ENCODE measurements around the gene DTHD1.

- TF ChIP-seq CTCF (IDR thresholded peaks at IDR 0.05; ENCODE audit: extremely low read depth in 1 of 2, insufficient read depth in 1 of 2, low read depth in 1 of 2, low read length in 2 of 2) (no peak), POLR2AphosphoS5 (IDR thresholded peaks at IDR 0.05; ENCODE audit: insufficient read depth, low read depth, low read length) (no peak), POLR2A (IDR thresholded peaks at IDR 0.05; ENCODE audit: low read depth, low read length) (no peak), GATA2 (IDR thresholded peaks at IDR 0.05; ENCODE audit: insufficient read depth, insufficient read length, low read depth, low read length) (no peak), MAX (IDR thresholded peaks at IDR 0.05; ENCODE audit: insufficient read depth, insufficient read length) (no peak), MYC (IDR thresholded peaks at IDR 0.05; ENCODE audit: low read depth, low read length) (no peak), EZH2 (IDR thresholded peaks at IDR 0.05; ENCODE audit: borderline replicate concordance, low read depth, low read length, severe bottlenecking) (no peak)
Observed at GRCh38 chr4:36329228-36329627, 47.8 kb downstream of the DTHD1 start.
